IMR-90 (cell line): Measurements from ENCODE around the gene CLTA. TPM values are rescaled to one million over a fixed set of nuclear protein-coding genes. Genes with fewer than 3 reads are reported as not detected.
A peak's percentile ranks its signal among the peaks of the same experiment; 100 is the strongest.

Experiments used
- ATAC-seq: fragments of 200-7000 bp; cut with Tn5 transposase; 2 replicates; pipeline ENCODE4 v1.9.1; 2020; ENCODE audit warnings: low read depth, mild to moderate bottlenecking, moderate library complexity
- BruUV-seq: library from RNA; stranded (reverse); fragments of 400-500 nt; replicated peaks from 2 replicates; lab custom pipeline; 2021; lab: Mats Ljungman, UMichigan
- CTCF ChIA-PET: fragments of 300-600 bp; formaldehyde crosslinking; extraction: SDS; loops from one replicate; lab custom pipeline; 2021; ENCODE audit warnings: antibody characterized with exemption; lab: Yijun Ruan, JAX
- POLR2A ChIA-PET: fragments of 300-600 bp; sonication (Branson Sonifier 250); formaldehyde crosslinking; loops from one replicate; lab custom pipeline; 2022; ENCODE audit warnings: antibody characterized with exemption; ENCODE audit not compliant: unreplicated experiment; lab: Charles Lee
- DNase-seq: peaks from one replicate; pipeline ENCODE4 v3.0.0; 2013
- H2AFZ ChIP-seq: replicated peaks from 2 replicates; pipeline ENCODE3; 2013; ENCODE audit warnings: low read length, mild to moderate bottlenecking; ENCODE audit not compliant: poor library complexity
- H2AK5ac ChIP-seq: 2 replicates; pipeline ENCODE4 v1.6.1; 2013; ENCODE audit warnings: low read depth, low read length, inconsistent platforms
- H2AK9ac ChIP-seq: replicated peaks from 2 replicates; pipeline ENCODE3; 2013; ENCODE audit warnings: mild to moderate bottlenecking, low read depth, low read length, moderate library complexity; ENCODE audit not compliant: poor library complexity
- H2BK120ac ChIP-seq: 2 replicates; pipeline ENCODE4 v1.6.1; 2013; ENCODE audit warnings: low read depth, low read length, inconsistent platforms
- H2BK15ac ChIP-seq: 3 replicates; pipeline ENCODE4 v1.6.1; 2013; ENCODE audit warnings: low read depth, low read length, inconsistent platforms
- H2BK20ac ChIP-seq: 2 replicates; pipeline ENCODE4 v1.6.1; 2013; ENCODE audit warnings: low read depth, mild to moderate bottlenecking, inconsistent platforms, low read length, moderate library complexity
- H2BK5ac ChIP-seq: 2 replicates; pipeline ENCODE4 v1.6.1; 2013; ENCODE audit warnings: mild to moderate bottlenecking, low read depth, low read length, inconsistent platforms; ENCODE audit not compliant: poor library complexity, severe bottlenecking
- H3K14ac ChIP-seq: replicated peaks from 2 replicates; pipeline ENCODE4 v1.6.1; 2013; ENCODE audit warnings: low read depth, low read length, inconsistent platforms
- H3K18ac ChIP-seq: 2 replicates; pipeline ENCODE4 v1.6.1; 2013; ENCODE audit warnings: low read depth, low read length, control low read depth
- H3K23ac ChIP-seq: 2 replicates; pipeline ENCODE4 v1.6.1; 2013; ENCODE audit warnings: low read depth, low read length, inconsistent platforms
- H3K27ac ChIP-seq: 2 replicates; pipeline ENCODE4 v1.5.1; 2013; ENCODE audit warnings: mild to moderate bottlenecking, control low read depth, low read length; ENCODE audit not compliant: insufficient read depth
- H3K27me3 ChIP-seq: 2 replicates; pipeline ENCODE4 v1.6.1; 2013; ENCODE audit warnings: low read length; ENCODE audit not compliant: control insufficient read depth, insufficient read depth
- H3K36me3 ChIP-seq: 2 replicates; pipeline ENCODE4 v1.6.1; 2013; ENCODE audit warnings: low read length, mixed read lengths; ENCODE audit not compliant: control insufficient read depth, insufficient read depth
- H3K4ac ChIP-seq: 2 replicates; pipeline ENCODE4 v1.6.1; 2013; ENCODE audit warnings: low read depth, low read length, inconsistent platforms
- H3K4me1 ChIP-seq: 2 replicates; pipeline ENCODE4 v1.6.1; 2013; ENCODE audit warnings: low read length, mixed read lengths; ENCODE audit not compliant: control insufficient read depth, insufficient read depth
- H3K4me2 ChIP-seq: 2 replicates; pipeline ENCODE4 v1.6.1; 2013; ENCODE audit warnings: low read depth, mild to moderate bottlenecking, control low read depth, low read length, moderate library complexity
- H3K4me3 ChIP-seq: 2 replicates; pipeline ENCODE4 v1.5.1; 2013; ENCODE audit warnings: low read depth, mild to moderate bottlenecking, control low read depth, low read length, moderate library complexity; ENCODE audit not compliant: insufficient read depth
- H3K56ac ChIP-seq: 2 replicates; pipeline ENCODE4 v1.6.1; 2013; ENCODE audit warnings: low read length, inconsistent platforms; ENCODE audit not compliant: insufficient read depth; ENCODE audit errors: extremely low read depth
- H3K79me1 ChIP-seq, 2 experiments: 2 replicates each; pipeline ENCODE4 v1.6.1; 2013; ENCODE audit warnings: low read length in 2 of 2, inconsistent platforms in 1 of 2, low read depth in 1 of 2
- H3K9ac ChIP-seq: 2 replicates; pipeline ENCODE4 v1.6.1; 2013; ENCODE audit warnings: low read depth, low read length, control low read depth
- H3K9me1 ChIP-seq: 2 replicates; pipeline ENCODE4 v1.6.1; 2013; ENCODE audit warnings: low read length, inconsistent platforms; ENCODE audit not compliant: insufficient read depth
- H3K9me3 ChIP-seq: 2 replicates; pipeline ENCODE4 v1.6.1; 2013; ENCODE audit warnings: low read length; ENCODE audit not compliant: control insufficient read depth, insufficient read depth
- H4K20me1 ChIP-seq: 2 replicates; pipeline ENCODE4 v1.6.1; 2013; ENCODE audit warnings: low read length, inconsistent platforms; ENCODE audit not compliant: insufficient read depth
- H4K5ac ChIP-seq: 2 replicates; pipeline ENCODE4 v1.6.1; 2013; ENCODE audit warnings: mild to moderate bottlenecking, low read depth, low read length, control low read depth
- H4K8ac ChIP-seq, 2 experiments: 2 replicates each; pipeline ENCODE4 v1.6.1; 2013; ENCODE audit warnings: low read depth in 2 of 2, low read length in 2 of 2, control low read depth in 1 of 2, inconsistent platforms in 1 of 2
- H4K91ac ChIP-seq: 2 replicates; pipeline ENCODE4 v1.6.1; 2013; ENCODE audit warnings: low read depth, low read length, inconsistent platforms; ENCODE audit not compliant: insufficient read depth
- CEBPB ChIP-seq: IDR thresholded peaks from 2 replicates; pipeline ENCODE4 v1.6.1; 2012; ENCODE audit warnings: low read depth, low read length, improper control_type of control experiment
- ELK1 ChIP-seq: fragments of 150-350 bp; IDR thresholded peaks from 2 replicates; pipeline ENCODE4 v1.6.1; 2016; ENCODE audit warnings: low read depth, mild to moderate bottlenecking, low read length, moderate library complexity, borderline replicate concordance
- FOS ChIP-seq: fragments of 150-350 bp; IDR thresholded peaks from 2 replicates; pipeline ENCODE4 v1.6.1; 2016; ENCODE audit warnings: low read depth, low read length
- POLR2A ChIP-seq: IDR thresholded peaks from 2 replicates; pipeline ENCODE4 v1.6.1; 2012; ENCODE audit warnings: mild to moderate bottlenecking, low read depth, low read length
- WGBS, 2 experiments: methylation state at CpG; one replicate each; pipeline versions ENCODE4 v1.1.5 to v1.1.7; 2013; ENCODE audit warnings: missing lambda C conversion rate in 2 of 2; ENCODE audit not compliant: insufficient read length in 1 of 2; ENCODE audit errors: extremely low coverage in 2 of 2; 5-methylcytosine and 5-hydroxymethylcytosine counted together
- dilution Hi-C: fragments of 300-500 bp; cut with HindIII; formaldehyde crosslinking; loops from one replicate; pipeline ENCODE4 v1.14.3; 2018; ENCODE audit warnings: low sequenced_read_pairs; ENCODE audit not compliant: unreplicated experiment
- in situ Hi-C: fragments of 300-500 bp; cut with MboI; formaldehyde crosslinking; loops from 3 replicates; pipeline ENCODE4 v1.14.3; 2019; ENCODE audit warnings: low sequenced_read_pairs, inconsistent platforms, mixed read lengths
- intact Hi-C: fragments of 100-400 bp; cut with micrococcal nuclease; formaldehyde crosslinking; loops from 2 replicates; pipeline ENCODE4 v1.10.0; 2022
- polyA plus RNA-seq, 3 experiments: library from polyadenylated mRNA; depleted of rRNA; stranded (reverse); fragments of >200 nt; gene quantifications; 2 replicates each; pipeline ENCODE4 v1.2.3, GENCODE V29; 2012; ENCODE audit warnings: low replicate concordance in 1 of 3
- total RNA-seq: library from RNA; depleted of rRNA; stranded (reverse); fragments of >200 nt; gene quantifications from 2 replicates; pipeline ENCODE4 v1.2.3, GENCODE V29; 2012

CLTA gene
- total and polyA plus RNA-seq, 2 of the 4 experiments (the other 2 are of a cell fraction): 133 to 246 TPM

GRCh38 chr9:36142510-36143244 is 48.0 kb upstream of the CLTA start (continued):
- TF ChIP-seq CEBPB: no peak

- H3K4ac ChIP-seq: peak overlapping the region; percentile 0; the same call in 1 of the 2 replicates
- no peak overlapping the region for H3K4me2 ChIP-seq
- no peak overlapping the region for H2BK20ac ChIP-seq
- H3K4me3 ChIP-seq: no peak overlapping the region
- H3K9me3 ChIP-seq: no peaks in the 10 kb centered on the region
- H2AK5ac ChIP-seq: no peak overlapping the region; the same call in 1 of the 2 replicates
- no peak overlapping the region for H4K8ac ChIP-seq
- peaks cover 39 to 93% of the 10 kb centered on the region in 2 experiments for H3K79me1 ChIP-seq
- 75% methylated on average over 6 of the region's 13 CpGs; no CpG with 5 or more reads in 1 of the 2 experiments for WGBS, 2 experiments
- peaks cover 18% of the 10 kb centered on the region for H3K4me1 ChIP-seq
- H3K23ac ChIP-seq: no peak overlapping the region
- BruUV-seq: no TSS peak
- H2AK9ac ChIP-seq: peak overlapping the region; percentile 1
- no peak overlapping the region for H2AFZ ChIP-seq
- dilution Hi-C loops: no loop called here
- ATAC-seq (no peak), DNase-seq (no peak)
- no peak overlapping the region for H4K91ac ChIP-seq
- peaks cover 44% of the 10 kb centered on the region for H3K36me3 ChIP-seq
- no peaks in the 10 kb centered on the region for H3K27me3 ChIP-seq
- H3K9me1 ChIP-seq: peaks cover 24% of the 10 kb centered on the region; the same call in 1 of the 2 replicates
- TF ChIP-seq ELK1 (no peak), FOS (no peak), POLR2A (no peak)
- H4K5ac ChIP-seq: no peak overlapping the region
- intact Hi-C loops: no loop called here
- no peak overlapping the region for H3K14ac ChIP-seq
- CTCF ChIA-PET: interaction anchor here (0.9 kb wide), 1 partner anchor 187 kb away, joined by 3 read pairs; no protein-coding TSS in a partner anchor
- no peak overlapping the region for H3K27ac ChIP-seq
- no peak overlapping the region for H3K56ac ChIP-seq
- H2BK120ac ChIP-seq: no peak overlapping the region
- H4K20me1 ChIP-seq: peaks cover 53% of the 10 kb centered on the region
- no peak overlapping the region for H2BK5ac ChIP-seq
- in situ Hi-C loops: no loop called here
- no peak overlapping the region for H3K18ac ChIP-seq
- H3K9ac ChIP-seq: no peak overlapping the region
- H2BK15ac ChIP-seq: no peak overlapping the region
- POLR2A ChIA-PET: no interaction called here
These were observed 47.5 kb upstream of the CLTA start for GRCh38 chr9:36143245-36143641.
